ENCODE measurements around the gene ZBTB46.
A peak's percentile ranks its signal among the peaks of the same experiment; 100 is the strongest.

The ZBTB46 gene

GRCh38 chr20:63831993-63832686 lies 1.1 kb upstream of the ZBTB46 start:
- peaks cover 27% of the 10 kb centered on the region for H3K4me1 ChIP-seq (ENCODE audit: control insufficient read depth, insufficient read depth, low read length)
- no peak overlapping the region for H3K9ac ChIP-seq (ENCODE audit: low read depth, low read length)
- H3K4me3 ChIP-seq (ENCODE audit: low read length) = no peak overlapping the region
- H3K36me3 ChIP-seq (ENCODE audit: insufficient read depth, low read length) = no peaks in the 10 kb centered on the region
- H3K9me3 ChIP-seq (replicated peaks; ENCODE audit: low read length) = no peaks in the 10 kb centered on the region
- H3K4me2 ChIP-seq (ENCODE audit: low read length) = peak overlapping the region; percentile 85
- peaks cover 16% of the 10 kb centered on the region for H3K27me3 ChIP-seq (ENCODE audit: control insufficient read depth, insufficient read depth, low read length)

- Histone ChIP-seq H3K4me3 (ENCODE audit: low read length) (peak overlapping the region; percentile 71), H3K4me2 (ENCODE audit: low read length) (peak overlapping the region; percentile 85), H3K36me3 (ENCODE audit: insufficient read depth, low read length) (no peaks in the 10 kb centered on the region), H3K9me3 (replicated peaks; ENCODE audit: low read length) (no peaks in the 10 kb centered on the region), H3K9ac (ENCODE audit: low read depth, low read length) (no peak overlapping the region), H3K4me1 (ENCODE audit: control insufficient read depth, insufficient read depth, low read length) (peaks cover 27% of the 10 kb centered on the region), H3K27me3 (ENCODE audit: control insufficient read depth, insufficient read depth, low read length) (peaks cover 16% of the 10 kb centered on the region)
Measured at GRCh38 chr20:63831646-63831992, 555 bp upstream of the ZBTB46 start.

GRCh38 chr20:63829945-63830835 lies 874 bp downstream of the ZBTB46 start:
- Histone ChIP-seq H3K4me3 (ENCODE audit: low read length) (peak overlapping the region; percentile 61), H3K27me3 (ENCODE audit: control insufficient read depth, insufficient read depth, low read length) (peaks cover 16% of the 10 kb centered on the region), H3K4me2 (ENCODE audit: low read length) (peak overlapping the region; percentile 77), H3K9ac (ENCODE audit: low read depth, low read length) (peak overlapping the region; percentile 4), H3K36me3 (ENCODE audit: insufficient read depth, low read length) (no peaks in the 10 kb centered on the region), H3K4me1 (ENCODE audit: control insufficient read depth, insufficient read depth, low read length) (peaks cover 23% of the 10 kb centered on the region), H3K9me3 (replicated peaks; ENCODE audit: low read length) (no peaks in the 10 kb centered on the region)

GRCh38 chr20:63829603-63829944 lies 1.5 kb downstream of the ZBTB46 start:
- H3K4me3 ChIP-seq (ENCODE audit: low read length) = peak overlapping the region; percentile 61
- peaks cover 17% of the 10 kb centered on the region for H3K4me1 ChIP-seq (ENCODE audit: control insufficient read depth, insufficient read depth, low read length)
- peak overlapping the region; percentile 77 for H3K4me2 ChIP-seq (ENCODE audit: low read length)
- peaks cover 16% of the 10 kb centered on the region for H3K27me3 ChIP-seq (ENCODE audit: control insufficient read depth, insufficient read depth, low read length)
- no peaks in the 10 kb centered on the region for H3K9me3 ChIP-seq (replicated peaks; ENCODE audit: low read length)
- H3K9ac ChIP-seq (ENCODE audit: low read depth, low read length) = peak overlapping the region; percentile 4
- H3K36me3 ChIP-seq (ENCODE audit: insufficient read depth, low read length) = no peaks in the 10 kb centered on the region

- Histone ChIP-seq H3K36me3 (ENCODE audit: insufficient read depth, low read length) (no peaks in the 10 kb centered on the region), H3K4me1 (ENCODE audit: control insufficient read depth, insufficient read depth, low read length) (peaks cover 11% of the 10 kb centered on the region), H3K27me3 (ENCODE audit: control insufficient read depth, insufficient read depth, low read length) (peaks cover 16% of the 10 kb centered on the region), H3K4me3 (ENCODE audit: low read length) (no peak overlapping the region), H3K9me3 (replicated peaks; ENCODE audit: low read length) (no peaks in the 10 kb centered on the region), H3K4me2 (ENCODE audit: low read length) (peak overlapping the region; percentile 77), H3K9ac (ENCODE audit: low read depth, low read length) (no peak overlapping the region)
Measured at GRCh38 chr20:63828951-63829350, 2.1 kb downstream of the ZBTB46 start.

- Histone ChIP-seq H3K4me1 (ENCODE audit: control insufficient read depth, insufficient read depth, low read length) (peaks cover 7% of the 10 kb centered on the region), H3K27me3 (ENCODE audit: control insufficient read depth, insufficient read depth, low read length) (peaks cover 16% of the 10 kb centered on the region), H3K9ac (ENCODE audit: low read depth, low read length) (no peak overlapping the region), H3K4me3 (ENCODE audit: low read length) (no peak overlapping the region), H3K4me2 (ENCODE audit: low read length) (no peak overlapping the region), H3K36me3 (ENCODE audit: insufficient read depth, low read length) (no peaks in the 10 kb centered on the region), H3K9me3 (replicated peaks; ENCODE audit: low read length) (no peaks in the 10 kb centered on the region)
Measured at GRCh38 chr20:63828545-63828944, 2.5 kb downstream of the ZBTB46 start.

GRCh38 chr20:63828124-63828523 lies 2.9 kb downstream of the ZBTB46 start:
- Histone ChIP-seq H3K9me3 (replicated peaks; ENCODE audit: low read length) (no peaks in the 10 kb centered on the region), H3K4me1 (ENCODE audit: control insufficient read depth, insufficient read depth, low read length) (peaks cover 3% of the 10 kb centered on the region), H3K36me3 (ENCODE audit: insufficient read depth, low read length) (no peaks in the 10 kb centered on the region), H3K9ac (ENCODE audit: low read depth, low read length) (no peak overlapping the region), H3K4me3 (ENCODE audit: low read length) (no peak overlapping the region), H3K4me2 (ENCODE audit: low read length) (no peak overlapping the region), H3K27me3 (ENCODE audit: control insufficient read depth, insufficient read depth, low read length) (peaks cover 16% of the 10 kb centered on the region)

GRCh38 chr20:63826753-63827152 lies 4.3 kb downstream of the ZBTB46 start:
- Histone ChIP-seq H3K9ac (ENCODE audit: low read depth, low read length) (no peak overlapping the region), H3K27me3 (ENCODE audit: control insufficient read depth, insufficient read depth, low read length) (peaks cover 16% of the 10 kb centered on the region), H3K4me1 (ENCODE audit: control insufficient read depth, insufficient read depth, low read length) (no peaks in the 10 kb centered on the region), H3K9me3 (replicated peaks; ENCODE audit: low read length) (no peaks in the 10 kb centered on the region), H3K36me3 (ENCODE audit: insufficient read depth, low read length) (no peaks in the 10 kb centered on the region), H3K4me2 (ENCODE audit: low read length) (peak overlapping the region; percentile 1), H3K4me3 (ENCODE audit: low read length) (no peak overlapping the region)

GRCh38 chr20:63825331-63826118 lies 5.5 kb downstream of the ZBTB46 start:
- H3K9ac ChIP-seq (ENCODE audit: low read depth, low read length) = no peak overlapping the region
- H3K27me3 ChIP-seq (ENCODE audit: control insufficient read depth, insufficient read depth, low read length) = peaks cover 16% of the 10 kb centered on the region
- no peak overlapping the region for H3K4me2 ChIP-seq (ENCODE audit: low read length)
- H3K4me3 ChIP-seq (ENCODE audit: low read length) = no peak overlapping the region
- no peaks in the 10 kb centered on the region for H3K9me3 ChIP-seq (replicated peaks; ENCODE audit: low read length)
- no peaks in the 10 kb centered on the region for H3K36me3 ChIP-seq (ENCODE audit: insufficient read depth, low read length)
- no peaks in the 10 kb centered on the region for H3K4me1 ChIP-seq (ENCODE audit: control insufficient read depth, insufficient read depth, low read length)

GRCh38 chr20:63823691-63824311 lies 7.3 kb downstream of the ZBTB46 start:
- Histone ChIP-seq H3K36me3 (ENCODE audit: insufficient read depth, low read length) (no peaks in the 10 kb centered on the region), H3K9me3 (replicated peaks; ENCODE audit: low read length) (no peaks in the 10 kb centered on the region), H3K4me3 (ENCODE audit: low read length) (no peak overlapping the region), H3K4me2 (ENCODE audit: low read length) (no peak overlapping the region), H3K4me1 (ENCODE audit: control insufficient read depth, insufficient read depth, low read length) (no peaks in the 10 kb centered on the region), H3K9ac (ENCODE audit: low read depth, low read length) (no peak overlapping the region), H3K27me3 (ENCODE audit: control insufficient read depth, insufficient read depth, low read length) (peaks cover 3% of the 10 kb centered on the region)

GRCh38 chr20:63822276-63822696 lies 8.8 kb downstream of the ZBTB46 start:
- Histone ChIP-seq H3K4me3 (ENCODE audit: low read length) (no peak overlapping the region), H3K36me3 (ENCODE audit: insufficient read depth, low read length) (no peaks in the 10 kb centered on the region), H3K4me2 (ENCODE audit: low read length) (no peak overlapping the region), H3K9ac (ENCODE audit: low read depth, low read length) (no peak overlapping the region), H3K27me3 (ENCODE audit: control insufficient read depth, insufficient read depth, low read length) (no peaks in the 10 kb centered on the region), H3K9me3 (replicated peaks; ENCODE audit: low read length) (no peaks in the 10 kb centered on the region), H3K4me1 (ENCODE audit: control insufficient read depth, insufficient read depth, low read length) (no peaks in the 10 kb centered on the region)
